Measurements from ENCODE around the gene ADGRA1. TPM values are rescaled to one million over a fixed set of nuclear protein-coding genes. Genes with fewer than 3 reads are reported as not detected.

Gene ADGRA1
- total and polyA plus RNA-seq, 2 experiments from 2014 or later: 0.23 to 0.52 TPM

GRCh38 chr10:133164816-133165555, 77.3 kb downstream of the ADGRA1 start:
- Mint-ChIP-seq H3K36me3 (ENCODE audit: low read depth) (peaks cover 17% of the 10 kb centered on the region; the same call in 2 of the 3 replicates), H3K27me3 (ENCODE audit: insufficient read depth, low read depth, poor library complexity) (peaks cover 18% of the 10 kb centered on the region), H3K4me1 (peaks cover 15% of the 10 kb centered on the region), H3K4me3 (no peak overlapping the region), H3K9me3 (no peaks in the 10 kb centered on the region), H3K27ac (no peak overlapping the region)
- Histone ChIP-seq H3K4me2 (no peak overlapping the region), H3K9me2 (ENCODE audit: insufficient read depth) (no peaks in the 10 kb centered on the region), H3K36me3 (ENCODE audit: insufficient read depth) (no peaks in the 10 kb centered on the region; the same call in 1 of the 2 replicates), H3K27me3 (ENCODE audit: insufficient read depth) (no peaks in the 10 kb centered on the region), H4K20me1 (replicated peaks; ENCODE audit: insufficient read depth) (no peaks in the 10 kb centered on the region), H3K27ac (ENCODE audit: low read depth) (no peak overlapping the region), H3F3A (replicated peaks; ENCODE audit: low read depth) (no peaks in the 10 kb centered on the region), H3K4me3 (no peak overlapping the region), H3K4me1 (ENCODE audit: insufficient read depth) (peaks cover 10% of the 10 kb centered on the region), H3K79me2 (replicated peaks; ENCODE audit: insufficient read depth) (no peaks in the 10 kb centered on the region), H2AFZ (no peak overlapping the region)
- ATAC-seq (no peak), DNase-seq (ENCODE audit: low spot score) (no peak)
- TF ChIP-seq REST (IDR thresholded peaks at IDR 0.05; ENCODE audit: unreplicated experiment) (no peak), EZH2 (IDR thresholded peaks at IDR 0.05; ENCODE audit: low read depth, unreplicated experiment) (no peak), ZNF462 (CRISPR knock-in tag; IDR thresholded peaks at IDR 0.05) (no peak), CTCF (conservative IDR thresholded peaks at IDR 0.05; ENCODE audit: low read depth in 2 of 2) (no peak)
